Fibroblast of gingiva (primary cell): Measurements from ENCODE around the gene CCDC178.
A peak's percentile ranks its signal among the peaks of the same experiment; 100 is the strongest.

Experiments
- DNase-seq: peaks from one replicate; pipeline ENCODE4 v3.0.0-alpha.2; 2011; ENCODE audit warnings: low read depth

Gene CCDC178

GRCh38 chr18:32915516-32915915, 525.0 kb downstream of the CCDC178 start:
- DNase-seq = no peak

- peak; percentile 54 for DNase-seq
Observed at GRCh38 chr18:32911660-32912284, 528.7 kb downstream of the CCDC178 start.

GRCh38 chr18:32910694-32911296, 529.7 kb downstream of the CCDC178 start:
- no peak for DNase-seq

- no peak for DNase-seq
Observed at GRCh38 chr18:32909798-32910561, 530.5 kb downstream of the CCDC178 start.

GRCh38 chr18:32908424-32908805, 532.1 kb downstream of the CCDC178 start:
- DNase-seq = no peak

- DNase-seq = no peak
Observed at GRCh38 chr18:32907648-32908423, 532.7 kb downstream of the CCDC178 start.

- DNase-seq = no peak
Observed at GRCh38 chr18:32907311-32907585, 533.3 kb downstream of the CCDC178 start.

- DNase-seq = no peak
Observed at GRCh38 chr18:32906506-32907310, 533.8 kb downstream of the CCDC178 start.

GRCh38 chr18:32905651-32906050, 534.9 kb downstream of the CCDC178 start:
- DNase-seq = no peak

GRCh38 chr18:32902568-32903330, 537.8 kb downstream of the CCDC178 start:
- no peak for DNase-seq

- DNase-seq = no peak
Observed at GRCh38 chr18:32899819-32900218, 540.7 kb downstream of the CCDC178 start.

GRCh38 chr18:32896776-32897547, 543.6 kb downstream of the CCDC178 start:
- no peak for DNase-seq

- no peak for DNase-seq
Observed at GRCh38 chr18:32893915-32894314, 546.6 kb downstream of the CCDC178 start.

GRCh38 chr18:32891797-32892196, 548.7 kb downstream of the CCDC178 start:
- no peak for DNase-seq

GRCh38 chr18:32891130-32891529, 549.4 kb downstream of the CCDC178 start:
- no peak for DNase-seq

GRCh38 chr18:32889615-32890593, 550.6 kb downstream of the CCDC178 start:
- no peak for DNase-seq

- no peak for DNase-seq
Observed at GRCh38 chr18:32888306-32888705, 552.2 kb downstream of the CCDC178 start.
